ENCODE data around the gene ADAMTS9.

ADAMTS9 gene

DNA sequence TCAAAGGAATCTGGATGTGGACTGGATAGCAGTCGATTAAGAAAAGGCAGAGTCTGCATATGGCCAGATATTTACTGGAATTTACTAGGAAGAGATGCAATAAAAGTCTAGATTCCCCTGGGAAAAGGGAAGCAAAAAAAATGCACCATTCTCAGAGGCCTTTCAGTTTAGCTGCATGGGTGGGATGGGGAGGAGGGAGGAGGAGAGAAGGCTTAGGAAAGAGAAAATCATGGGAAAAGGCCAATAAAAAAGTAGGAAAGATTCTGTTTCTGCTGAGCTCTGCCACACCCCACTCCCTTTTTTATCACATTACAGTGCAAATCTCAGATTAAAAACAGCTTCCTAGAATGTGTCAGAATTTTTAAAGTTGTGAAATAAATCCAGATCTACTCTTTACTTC is 103.6 kb downstream of the ADAMTS9 start:
- H3F3A ChIP-seq (ENCODE audit: low read depth): no peaks in the 10 kb centered on the region

DNA sequence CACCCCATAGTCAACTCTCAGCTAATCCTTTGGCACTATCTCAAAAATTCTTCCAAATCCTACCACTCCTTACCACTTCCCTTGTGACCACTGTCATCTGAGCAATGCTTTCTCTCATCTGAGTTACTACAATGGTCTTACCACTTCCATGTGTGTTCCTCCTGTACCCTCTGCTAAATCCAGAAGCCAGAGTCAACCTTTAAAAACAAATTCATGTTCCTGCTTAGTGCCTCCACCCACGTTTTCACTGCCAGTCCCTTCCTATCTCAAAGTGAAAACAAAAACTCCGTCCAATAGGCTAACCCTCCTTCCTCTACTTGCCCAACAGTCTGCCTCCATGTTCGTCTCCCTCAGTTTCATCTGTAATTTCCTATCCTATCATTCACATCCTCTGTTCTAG is 109.0 kb downstream of the ADAMTS9 start:
- Histone ChIP-seq H3K9me2 (replicated peaks; ENCODE audit: low read depth, low read length) (no peaks in the 10 kb centered on the region), H4K20me1 (ENCODE audit: insufficient read depth, low read length, poor library complexity, severe bottlenecking) (no peaks in the 10 kb centered on the region), H3K4me1 (ENCODE audit: insufficient read depth, low read length, poor library complexity, severe bottlenecking) (no peaks in the 10 kb centered on the region), H3K79me2 (ENCODE audit: insufficient read depth, low read length) (no peaks in the 10 kb centered on the region), H3K9me3 (ENCODE audit: insufficient read depth, low read depth, low read length) (no peaks in the 10 kb centered on the region), H3K4me2 (ENCODE audit: low read depth, low read length, poor library complexity, severe bottlenecking) (no peak overlapping the region), H3K27me3 (ENCODE audit: insufficient read depth, low read length, poor library complexity, severe bottlenecking) (no peaks in the 10 kb centered on the region), H3K9ac (ENCODE audit: low read depth, low read length, poor library complexity, severe bottlenecking) (no peak overlapping the region), H3K4me3 (ENCODE audit: low read length, poor library complexity, severe bottlenecking) (no peak overlapping the region), H3F3A (ENCODE audit: low read depth) (no peaks in the 10 kb centered on the region), H3K36me3 (ENCODE audit: insufficient read depth, low read length) (no peaks in the 10 kb centered on the region), H2AFZ (ENCODE audit: low read length) (no peak overlapping the region)
- TF ChIP-seq, protein P1, sequence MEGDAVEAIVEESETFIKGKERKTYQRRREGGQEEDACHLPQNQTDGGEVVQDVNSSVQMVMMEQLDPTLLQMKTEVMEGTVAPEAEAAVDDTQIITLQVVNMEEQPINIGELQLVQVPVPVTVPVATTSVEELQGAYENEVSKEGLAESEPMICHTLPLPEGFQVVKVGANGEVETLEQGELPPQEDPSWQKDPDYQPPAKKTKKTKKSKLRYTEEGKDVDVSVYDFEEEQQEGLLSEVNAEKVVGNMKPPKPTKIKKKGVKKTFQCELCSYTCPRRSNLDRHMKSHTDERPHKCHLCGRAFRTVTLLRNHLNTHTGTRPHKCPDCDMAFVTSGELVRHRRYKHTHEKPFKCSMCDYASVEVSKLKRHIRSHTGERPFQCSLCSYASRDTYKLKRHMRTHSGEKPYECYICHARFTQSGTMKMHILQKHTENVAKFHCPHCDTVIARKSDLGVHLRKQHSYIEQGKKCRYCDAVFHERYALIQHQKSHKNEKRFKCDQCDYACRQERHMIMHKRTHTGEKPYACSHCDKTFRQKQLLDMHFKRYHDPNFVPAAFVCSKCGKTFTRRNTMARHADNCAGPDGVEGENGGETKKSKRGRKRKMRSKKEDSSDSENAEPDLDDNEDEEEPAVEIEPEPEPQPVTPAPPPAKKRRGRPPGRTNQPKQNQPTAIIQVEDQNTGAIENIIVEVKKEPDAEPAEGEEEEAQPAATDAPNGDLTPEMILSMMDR (conservative IDR thresholded peaks at IDR 0.05; ENCODE audit: low read length): no peak
- TF ChIP-seq EZH2phosphoT487 (IDR thresholded peaks at IDR 0.05; ENCODE audit: borderline replicate concordance): no peak

More for the DNA sequence above, 103.6 kb downstream of the ADAMTS9 start:
- no peaks in the 10 kb centered on the region for H3K9me2 ChIP-seq (replicated peaks; ENCODE audit: low read depth, low read length)
- no peak overlapping the region for H3K4me3 ChIP-seq (ENCODE audit: low read length, poor library complexity, severe bottlenecking)
- TF ChIP-seq, protein P1 (conservative IDR thresholded peaks at IDR 0.05; ENCODE audit: low read length): no peak
- no peak for TF ChIP-seq EZH2phosphoT487 (IDR thresholded peaks at IDR 0.05; ENCODE audit: borderline replicate concordance)
- H3K27me3 ChIP-seq (ENCODE audit: insufficient read depth, low read length, poor library complexity, severe bottlenecking): no peaks in the 10 kb centered on the region
- no peak overlapping the region for H2AFZ ChIP-seq (ENCODE audit: low read length)
- H4K20me1 ChIP-seq (ENCODE audit: insufficient read depth, low read length, poor library complexity, severe bottlenecking): no peaks in the 10 kb centered on the region
- H3K36me3 ChIP-seq (ENCODE audit: insufficient read depth, low read length): no peaks in the 10 kb centered on the region
- no peaks in the 10 kb centered on the region for H3K9me3 ChIP-seq (ENCODE audit: insufficient read depth, low read depth, low read length)
- H3K4me2 ChIP-seq (ENCODE audit: low read depth, low read length, poor library complexity, severe bottlenecking): no peak overlapping the region
- H3K9ac ChIP-seq (ENCODE audit: low read depth, low read length, poor library complexity, severe bottlenecking): no peak overlapping the region
- H3K79me2 ChIP-seq (ENCODE audit: insufficient read depth, low read length): no peaks in the 10 kb centered on the region
- no peaks in the 10 kb centered on the region for H3K4me1 ChIP-seq (ENCODE audit: insufficient read depth, low read length, poor library complexity, severe bottlenecking)

DNA sequence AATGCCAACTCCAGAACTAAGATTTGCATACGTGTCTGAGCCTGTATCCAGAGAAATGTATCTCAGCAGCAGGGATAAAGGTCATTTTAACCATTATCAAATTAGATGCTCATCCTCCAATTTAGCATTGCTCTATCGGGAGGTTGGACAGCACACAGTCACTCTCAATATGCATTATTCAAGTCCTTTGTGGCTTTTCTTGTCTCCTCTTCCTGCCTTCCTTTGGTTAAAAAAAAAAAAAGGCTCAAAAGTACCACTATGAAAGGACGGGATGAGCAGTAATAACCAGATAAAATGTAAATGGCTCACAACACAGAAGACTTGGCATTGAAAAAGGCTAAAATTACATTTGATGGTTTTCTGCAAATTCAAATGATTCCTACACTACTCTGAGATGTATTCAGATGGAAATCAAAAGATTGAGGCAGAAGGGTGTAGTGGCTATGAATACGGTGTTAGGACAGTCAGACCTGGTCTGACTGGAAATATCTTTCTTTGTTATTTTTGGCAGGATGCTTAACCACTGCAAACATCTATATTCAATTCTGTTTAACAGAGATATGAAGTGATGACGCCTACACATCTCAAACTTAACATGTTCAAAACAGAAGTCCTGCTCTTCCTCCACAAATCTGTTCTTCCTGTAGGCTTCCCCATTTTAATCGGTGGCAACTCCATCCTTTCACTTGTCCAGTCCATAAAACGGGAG is 109.6 kb downstream of the ADAMTS9 start:
- Histone ChIP-seq H4K20me1 (ENCODE audit: insufficient read depth, low read length, poor library complexity, severe bottlenecking) (no peaks in the 10 kb centered on the region), H3K4me2 (ENCODE audit: low read depth, low read length, poor library complexity, severe bottlenecking) (no peak overlapping the region), H3K4me1 (ENCODE audit: insufficient read depth, low read length, poor library complexity, severe bottlenecking) (no peaks in the 10 kb centered on the region), H3K9ac (ENCODE audit: low read depth, low read length, poor library complexity, severe bottlenecking) (no peak overlapping the region), H3K4me3 (ENCODE audit: low read length, poor library complexity, severe bottlenecking) (no peak overlapping the region), H3F3A (ENCODE audit: low read depth) (no peaks in the 10 kb centered on the region), H3K27me3 (ENCODE audit: insufficient read depth, low read length, poor library complexity, severe bottlenecking) (no peaks in the 10 kb centered on the region), H3K79me2 (ENCODE audit: insufficient read depth, low read length) (no peaks in the 10 kb centered on the region), H3K9me3 (ENCODE audit: insufficient read depth, low read depth, low read length) (no peaks in the 10 kb centered on the region), H2AFZ (ENCODE audit: low read length) (no peak overlapping the region), H3K36me3 (ENCODE audit: insufficient read depth, low read length) (no peaks in the 10 kb centered on the region), H3K9me2 (replicated peaks; ENCODE audit: low read depth, low read length) (no peaks in the 10 kb centered on the region)
- TF ChIP-seq EZH2phosphoT487 (IDR thresholded peaks at IDR 0.05; ENCODE audit: borderline replicate concordance): no peak
- TF ChIP-seq, protein P1 (conservative IDR thresholded peaks at IDR 0.05; ENCODE audit: low read length): no peak

Measured in Loucy (cell line).